Measurements from ENCODE around the gene LRRC26.

LRRC26 gene

GRCh38 chr9:137169896-137170358, at the start of gene LRRC26:
LRRC26 (minus strand) TSS chr9:137170051; CDS start chr9:137169943, 108 bp downstream.
- no peak for DNase-seq (ENCODE audit: low read depth in 2 of 2)

GRCh38 chr9:137218754-137219271, 49.0 kb upstream of the LRRC26 start:
- DNase-seq (ENCODE audit: low read depth in 2 of 2), result no peak

GRCh38 chr9:137218212-137218753, 48.4 kb upstream of the LRRC26 start:
- no peak for DNase-seq (ENCODE audit: low read depth in 2 of 2)

- DNase-seq (ENCODE audit: low read depth in 2 of 2), result no peak
These were observed 47.7 kb upstream of the LRRC26 start for GRCh38 chr9:137217276-137218211.

GRCh38 chr9:137216188-137216965, 46.5 kb upstream of the LRRC26 start:
- no peak for DNase-seq (ENCODE audit: low read depth in 2 of 2)

- no peak for DNase-seq (ENCODE audit: low read depth in 2 of 2)
These were observed 45.5 kb upstream of the LRRC26 start for GRCh38 chr9:137215196-137215986.

- no peak for DNase-seq (ENCODE audit: low read depth in 2 of 2)
These were observed 44.8 kb upstream of the LRRC26 start for GRCh38 chr9:137214620-137215019.

- DNase-seq (ENCODE audit: low read depth in 2 of 2), result no peak
These were observed 43.6 kb upstream of the LRRC26 start for GRCh38 chr9:137213160-137214060.

GRCh38 chr9:137212520-137212919, 42.7 kb upstream of the LRRC26 start:
- DNase-seq (ENCODE audit: low read depth in 2 of 2), result no peak

GRCh38 chr9:137211532-137211931, 41.7 kb upstream of the LRRC26 start:
- DNase-seq (ENCODE audit: low read depth in 2 of 2), result no peak

GRCh38 chr9:137206602-137207001, 36.8 kb upstream of the LRRC26 start:
- DNase-seq (ENCODE audit: low read depth in 2 of 2), result no peak

GRCh38 chr9:137205126-137206069, 35.5 kb upstream of the LRRC26 start, which contains the start of the genes NDOR1 and TMEM203:
NDOR1 (plus strand) TSS chr9:137205700; CDS start chr9:137205778, 78 bp downstream.
TMEM203 (minus strand) TSS chr9:137205648; CDS start chr9:137205414, 234 bp downstream.
- peak; percentile 87 for DNase-seq (ENCODE audit: low read depth in 2 of 2)

- DNase-seq (ENCODE audit: low read depth in 2 of 2), result no peak
These were observed 34.9 kb upstream of the LRRC26 start for GRCh38 chr9:137204731-137205125.

GRCh38 chr9:137202966-137203365, 33.1 kb upstream of the LRRC26 start:
- no peak for DNase-seq (ENCODE audit: low read depth in 2 of 2)

GRCh38 chr9:137201205-137201868, 31.5 kb upstream of the LRRC26 start:
- no peak for DNase-seq (ENCODE audit: low read depth in 2 of 2)

GRCh38 chr9:137200311-137201204, 30.7 kb upstream of the LRRC26 start, which contains the start of gene TPRN:
TPRN (minus strand) TSS chr9:137200741; CDS start chr9:137200711, 30 bp downstream.
- peak; percentile 97 to 98 for DNase-seq (ENCODE audit: low read depth in 2 of 2)

Data from activated CD8-positive, alpha-beta memory T cell treated with anti-CD3 and anti-CD28 coated beads for 4 hours (primary cell).